Cardiac fibroblast (primary cell): ENCODE measurements around the gene RSPRY1.
A peak's percentile ranks its signal among the peaks of the same experiment; 100 is the strongest.

Experiments used
- DNase-seq, 2 donors: peaks; one replicate each; pipeline versions ENCODE4 v3.0.0 to v3.0.0-alpha.2; 2010; ENCODE audit warnings: low read depth in 2 of 2
- H3K4me3 ChIP-seq, 2 donors: replicated peaks in 1 of 2; 1 replicate in 1 of 2; 2 replicates in 1 of 2; pipeline ENCODE4 v1.5.1; 2011; ENCODE audit warnings: low read depth in 2 of 2, low read length in 2 of 2, mild to moderate bottlenecking in 2 of 2, moderate library complexity in 1 of 2
- CTCF ChIP-seq: IDR thresholded peaks from one replicate; pipeline ENCODE4 v1.5.1; 2011; ENCODE audit warnings: low read depth, mild to moderate bottlenecking, low read length, inconsistent platforms

Gene RSPRY1

GRCh38 chr16:57284209-57284951 lies 98.3 kb downstream of the RSPRY1 start, which contains the start of gene PLLP:
TSS of gene PLLP (minus strand) at chr16:57284672. CDS start at chr16:57284540, 132 bp downstream.
- no peak for TF ChIP-seq CTCF
- H3K4me3 ChIP-seq, result peak within 1 kb of the TSS; percentile 51
- peak in 1 of 2 donors; percentile 29 for DNase-seq

GRCh38 chr16:57284952-57285363 lies 98.8 kb downstream of the RSPRY1 start:
- TF ChIP-seq CTCF, result no peak
- DNase-seq, result no peak
- peak overlapping the region; percentile 51 for H3K4me3 ChIP-seq

GRCh38 chr16:57285379-57285778 lies 99.2 kb downstream of the RSPRY1 start:
- no peak for DNase-seq
- H3K4me3 ChIP-seq, result no peak overlapping the region
- no peak for TF ChIP-seq CTCF

GRCh38 chr16:57289391-57290257 lies 103.5 kb downstream of the RSPRY1 start:
- DNase-seq, result no peak
- TF ChIP-seq CTCF, result no peak
- no peak overlapping the region for H3K4me3 ChIP-seq
